Head of caudate nucleus (tissue), 42 donors: ENCODE data around the gene SERINC5.
A peak's percentile ranks its signal among the peaks of the same experiment; 100 is the strongest.

Source experiments
- DNase-seq, 42 donors: peaks; one replicate each; pipeline versions ENCODE4 v3.0.0 to v3.0.0-alpha.2; 2020 to 2021; ENCODE audit warnings: mixed read lengths in 7 of 42
- intact Hi-C: fragments of 100-400 bp; cut with DNase I; formaldehyde crosslinking; loops from one replicate; pipeline ENCODE4 v1.15.0; 2022

SERINC5 gene

GRCh38 chr5:80234116-80234948 is 21.5 kb downstream of the SERINC5 start:
- no peak for DNase-seq
- intact Hi-C loops = no loop called here

GRCh38 chr5:80231693-80232092 is 24.2 kb downstream of the SERINC5 start:
- DNase-seq = no peak
- intact Hi-C loops = no loop called here

GRCh38 chr5:80231243-80231642 is 24.6 kb downstream of the SERINC5 start:
- intact Hi-C loops = no loop called here
- no peak for DNase-seq

GRCh38 chr5:80230269-80230992 is 25.4 kb downstream of the SERINC5 start:
- no peak for DNase-seq
- intact Hi-C loops = no loop called here

DNA sequence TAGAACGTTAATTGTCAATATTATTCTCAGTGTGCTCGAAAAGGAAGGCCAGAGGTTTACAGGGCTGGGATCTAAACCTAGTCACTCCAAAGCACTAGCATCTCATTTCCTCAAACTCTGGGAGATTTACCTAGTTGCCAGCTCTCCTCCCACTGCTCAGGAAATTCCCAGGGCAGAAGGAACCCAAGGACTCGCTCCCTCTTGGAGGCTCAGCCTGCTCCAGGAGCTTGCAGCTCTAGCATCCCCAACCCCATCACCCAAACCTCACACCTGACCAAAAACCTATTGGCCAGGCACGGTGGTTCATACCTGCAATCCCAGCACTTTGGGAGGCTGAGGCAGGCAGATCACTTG is 26.0 kb downstream of the SERINC5 start:
- intact Hi-C loops = no loop called here
- no peak for DNase-seq

DNA sequence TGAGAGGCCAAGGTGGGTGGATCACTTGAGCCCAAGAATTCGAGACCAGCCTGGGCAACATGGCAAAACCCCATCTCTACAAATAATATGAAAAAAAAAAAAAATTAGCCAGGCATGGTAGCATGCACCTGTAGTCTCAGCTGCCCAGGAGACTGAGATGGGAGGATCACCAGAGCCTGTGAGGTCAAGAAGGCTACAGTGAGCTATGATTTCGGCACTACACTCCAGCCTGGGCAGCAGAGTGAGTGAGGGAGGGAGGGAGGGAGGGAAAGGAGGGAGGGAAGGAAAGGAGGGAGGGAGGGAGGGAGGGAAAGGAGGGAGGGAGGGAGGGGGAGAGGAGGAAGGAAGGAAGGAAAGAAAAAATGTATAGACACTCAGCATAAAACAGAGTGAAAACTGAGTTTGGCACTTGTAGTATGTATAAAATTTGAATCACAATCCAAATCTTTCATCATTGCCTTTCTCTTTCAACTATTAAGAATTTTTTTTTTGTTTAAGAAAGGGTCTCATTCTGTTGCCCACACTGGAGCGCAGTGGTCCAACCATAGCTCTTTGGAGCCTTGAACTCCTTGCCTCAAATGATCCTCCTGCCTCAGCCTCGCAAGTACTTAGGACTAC is 27.8 kb downstream of the SERINC5 start:
- no peak for DNase-seq
- intact Hi-C loops = no loop called here

DNA sequence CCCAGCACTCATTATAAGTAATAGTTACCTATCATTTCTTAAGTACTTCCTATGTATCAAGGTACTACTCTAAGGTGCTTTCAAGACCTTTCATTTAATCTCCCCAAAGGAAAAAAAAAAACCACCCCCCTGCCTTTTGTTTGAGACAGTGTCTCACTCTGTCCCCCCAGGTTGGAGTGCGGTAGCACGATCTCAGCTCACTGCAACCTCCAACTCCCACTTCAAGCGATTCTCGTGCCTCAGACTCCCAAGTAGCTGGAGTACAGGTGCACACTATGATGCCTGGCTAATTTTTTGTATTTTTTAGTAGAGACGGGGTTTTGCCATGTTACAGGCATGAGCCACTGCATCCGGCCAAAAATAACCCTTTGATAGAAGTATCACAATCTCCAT is 29.9 kb downstream of the SERINC5 start:
- no peak for DNase-seq
- intact Hi-C loops = no loop called here

DNA sequence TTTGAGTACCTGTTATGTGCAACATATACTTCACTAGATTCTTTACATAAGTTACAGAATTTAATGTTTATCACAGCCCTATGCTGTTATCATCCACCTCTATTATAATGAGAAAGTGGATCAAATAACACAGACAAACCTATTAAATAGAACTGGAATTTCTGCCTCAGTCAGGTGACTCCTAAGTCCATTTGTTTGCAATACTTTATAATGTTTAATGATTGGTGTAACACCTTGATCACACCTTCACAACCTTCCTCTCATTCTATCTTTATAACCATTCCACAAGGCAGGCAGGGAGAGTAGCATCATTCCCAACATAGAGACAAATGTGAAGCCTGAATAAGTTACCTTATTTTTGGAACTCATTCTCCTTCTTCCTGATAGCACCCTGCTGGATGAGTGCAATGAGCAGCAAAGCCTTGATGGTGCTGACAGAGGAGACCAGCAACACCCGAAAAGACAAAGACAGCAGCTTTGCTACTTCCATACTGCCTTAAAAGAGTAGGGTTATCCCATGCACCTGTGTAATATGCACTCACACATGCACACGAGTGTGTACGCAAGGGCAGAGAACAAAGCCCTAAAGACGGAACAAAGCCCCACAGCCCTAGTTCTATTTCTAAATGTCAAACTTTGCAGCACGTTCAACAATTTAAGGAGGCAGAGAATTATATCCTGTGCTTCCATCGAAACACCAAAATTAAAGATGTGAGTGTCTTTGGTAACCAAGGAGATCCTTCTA is 30.5 kb downstream of the SERINC5 start:
- DNase-seq = no peak
- intact Hi-C loops = no loop called here

GRCh38 chr5:80223561-80223960 is 32.3 kb downstream of the SERINC5 start:
- intact Hi-C loops = no loop called here
- no peak for DNase-seq

DNA sequence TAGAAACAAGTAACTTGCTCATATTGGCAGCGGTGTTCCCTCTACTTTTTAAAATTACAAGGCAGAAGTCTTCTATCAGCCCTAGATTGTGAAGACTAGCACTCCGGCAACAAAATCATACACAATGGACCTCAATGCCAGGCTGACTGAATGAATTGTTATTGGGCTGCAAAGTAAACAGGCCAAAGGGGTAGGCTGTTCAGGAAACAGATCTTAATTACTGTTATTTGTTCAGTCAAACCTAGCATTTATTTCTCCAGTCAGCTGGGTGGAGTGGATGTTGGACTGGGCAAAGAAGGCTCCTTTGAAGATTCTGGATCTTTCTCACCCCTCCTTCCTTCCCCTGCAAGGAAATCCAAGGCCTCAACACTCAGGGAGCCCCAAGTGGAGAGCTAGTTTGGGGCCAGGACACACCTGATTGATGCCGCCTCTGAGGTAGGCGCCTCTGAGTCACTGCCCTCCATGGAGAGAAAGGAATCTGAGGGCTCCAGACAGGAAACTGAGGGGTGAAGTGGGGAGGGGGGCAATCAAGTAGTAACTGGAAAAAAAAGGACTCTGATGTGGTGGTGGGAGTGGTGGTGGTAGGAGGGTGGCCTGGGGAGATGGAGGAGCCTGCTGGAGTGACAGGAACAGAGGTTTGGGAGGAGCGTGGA is 35.5 kb downstream of the SERINC5 start:
- intact Hi-C loops = no loop called here
- DNase-seq = no peak

DNA sequence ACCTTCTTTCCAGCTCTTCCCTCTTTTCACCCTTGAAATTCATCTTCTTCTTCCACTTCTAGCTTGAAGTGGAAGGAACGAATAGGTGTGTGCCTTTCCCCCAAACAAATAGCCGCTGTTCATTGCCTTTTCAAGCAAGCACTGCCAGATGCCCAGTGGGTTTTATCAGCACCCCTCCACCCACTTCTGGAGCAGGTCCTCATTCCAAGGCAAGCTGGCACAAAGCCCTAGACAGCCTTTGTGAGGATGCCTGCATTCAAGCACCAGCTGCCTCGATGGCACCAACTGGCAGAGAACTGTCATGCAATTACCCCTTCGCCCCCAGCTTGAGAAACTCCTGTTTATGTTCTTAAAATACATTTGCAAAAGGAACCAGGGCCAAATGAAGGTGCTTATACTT is 36.5 kb downstream of the SERINC5 start:
- intact Hi-C loops = loop anchor here (5.0 kb wide), 1 partner anchor 33 kb away; no protein-coding TSS in a partner anchor
- no peak for DNase-seq

DNA sequence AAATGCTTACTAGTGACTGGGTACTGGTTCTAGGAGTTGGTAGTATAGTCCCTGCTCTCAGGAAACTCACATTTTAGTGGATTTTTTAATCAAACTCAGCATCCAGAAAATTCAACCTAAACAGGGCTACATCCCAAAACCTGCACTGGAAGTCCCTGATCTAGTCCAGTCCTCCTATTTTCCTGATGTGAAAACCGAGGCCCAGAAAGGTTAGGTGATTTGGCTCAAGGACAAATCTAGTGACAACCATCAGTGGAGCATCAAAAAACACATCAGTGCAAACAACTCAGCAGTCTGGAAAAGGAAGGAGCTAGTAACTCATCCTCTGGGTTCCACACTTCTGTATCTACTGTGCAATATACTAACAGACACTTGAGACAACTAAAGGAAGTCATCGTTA is 38.2 kb downstream of the SERINC5 start:
- intact Hi-C loops = loop anchor here (5.0 kb wide), 1 partner anchor 35 kb away; no protein-coding TSS in a partner anchor
- no peak for DNase-seq

DNA sequence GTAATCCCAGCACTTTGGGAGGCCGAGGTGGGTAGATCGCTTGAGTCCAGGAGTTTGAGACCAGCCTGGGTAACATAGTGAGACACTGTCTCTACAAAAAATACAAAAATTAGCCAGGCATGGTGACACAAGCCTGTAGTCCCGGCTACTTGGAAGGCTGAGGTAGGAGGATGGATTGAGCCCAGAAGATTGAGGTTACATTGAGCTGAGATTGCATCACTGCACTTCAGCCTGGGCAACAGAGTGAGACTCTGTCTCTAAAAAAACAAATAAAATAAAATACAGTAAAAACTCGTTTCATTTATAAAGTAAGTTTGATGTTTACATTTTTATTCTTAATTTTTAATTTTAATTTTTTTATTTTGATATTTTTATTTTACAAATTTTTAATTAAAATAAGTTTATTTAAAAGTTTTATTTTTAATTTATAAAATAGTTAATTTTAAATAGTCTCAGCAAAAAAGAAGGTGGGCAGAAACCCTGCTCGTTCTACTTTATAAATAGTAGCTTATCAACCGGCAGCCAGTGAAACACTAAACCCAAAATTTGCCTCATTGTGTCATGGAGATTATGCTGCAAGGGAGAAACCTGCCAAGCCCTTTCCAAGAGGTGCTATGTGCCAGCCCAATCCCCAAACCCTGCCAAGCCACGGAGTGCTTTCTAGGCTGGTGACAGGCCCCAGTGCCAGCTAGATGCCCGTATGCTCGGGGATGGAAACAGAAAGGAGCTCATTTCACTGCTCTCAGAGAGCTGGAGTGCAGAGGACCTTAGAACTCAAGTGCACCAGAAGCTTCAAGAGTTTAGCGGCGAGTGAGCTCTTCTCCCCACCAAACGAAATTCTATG is 38.9 kb downstream of the SERINC5 start:
- intact Hi-C loops = loop anchor here (5.0 kb wide), 1 partner anchor 35 kb away; no protein-coding TSS in a partner anchor

DNA sequence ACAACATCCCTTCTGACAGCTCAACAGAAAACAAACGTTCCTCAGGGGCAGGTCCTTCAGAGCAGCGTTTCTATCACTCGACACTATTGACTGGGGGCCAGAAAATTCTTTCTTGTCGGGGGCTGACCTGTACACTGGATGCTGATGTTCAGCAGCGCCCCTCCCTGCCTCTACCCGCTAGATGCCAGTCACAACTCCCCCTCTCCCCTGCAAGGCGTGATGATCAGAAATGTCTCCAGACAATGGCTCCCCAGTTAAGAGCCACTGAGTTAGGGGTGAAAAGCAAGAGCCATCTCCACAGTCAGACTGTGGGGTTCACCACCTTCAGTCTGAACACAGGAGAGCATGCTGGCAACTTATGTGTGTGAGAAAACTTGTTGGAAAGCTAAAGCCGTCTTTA is 39.8 kb downstream of the SERINC5 start:
- intact Hi-C loops = loop anchor here (5.0 kb wide), 1 partner anchor 36 kb away; no protein-coding TSS in a partner anchor
- DNase-seq = peak in 2 of 42 donors; percentile 12 to 20

More for the DNA sequence above, 38.9 kb downstream of the SERINC5 start:
- DNase-seq = peak; percentile 59 to 92 (median 80)

- intact Hi-C loops = loop anchor here (5.0 kb wide), 1 partner anchor 37 kb away; no protein-coding TSS in a partner anchor
Measured at GRCh38 chr5:80215523-80215922, 40.3 kb downstream of the SERINC5 start.

GRCh38 chr5:80213466-80213865 is 42.4 kb downstream of the SERINC5 start:
- intact Hi-C loops = no loop called here
- peak in 1 of 42 donors; percentile 12 for DNase-seq

More at GRCh38 chr5:80215523-80215922, 40.3 kb downstream of the SERINC5 start:
- no peak for DNase-seq

DNA sequence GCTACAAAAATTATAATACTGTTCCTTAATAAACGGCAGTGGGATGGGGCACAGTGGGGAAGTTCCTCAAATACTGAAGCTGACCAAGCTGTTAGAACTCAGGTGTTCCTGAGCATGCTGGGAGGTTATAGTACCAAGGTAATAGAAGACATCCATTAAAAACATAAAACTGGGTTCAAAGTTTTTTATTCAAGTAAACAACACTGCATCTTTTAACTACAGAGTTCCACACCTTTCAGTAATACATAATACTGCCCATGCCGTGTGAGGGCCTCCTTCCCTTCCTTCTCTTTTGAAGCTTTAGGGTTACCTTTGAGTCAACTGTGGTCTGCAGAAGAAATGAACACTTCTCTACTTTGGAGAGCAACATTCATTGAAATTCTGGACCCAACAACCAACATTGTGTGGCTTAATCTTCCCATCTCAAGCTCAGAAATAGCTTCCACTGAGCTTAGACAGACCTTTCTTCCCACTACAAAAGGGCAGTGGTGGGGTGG is 43.6 kb downstream of the SERINC5 start:
- DNase-seq = no peak
- intact Hi-C loops = no loop called here

GRCh38 chr5:80211327-80211726 is 44.5 kb downstream of the SERINC5 start:
- intact Hi-C loops = no loop called here

More at GRCh38 chr5:80211327-80211726, 44.5 kb downstream of the SERINC5 start:
- DNase-seq = no peak
